ENCODE measurements around the gene WNT6. TPM values are rescaled to one million over a fixed set of nuclear protein-coding genes. Genes with fewer than 3 reads are reported as not detected.

Gene WNT6
- total and polyA plus RNA-seq, 2 experiments from 2014 or later, result 0.49 TPM; not detected in 1

- H3K27ac ChIP-seq, result no peak overlapping the region
- H3K36me3 ChIP-seq, result no peaks in the 10 kb centered on the region
- H3K4me1 ChIP-seq (ENCODE audit: low read depth), result peaks cover 4% of the 10 kb centered on the region
- peaks cover 100% of the 10 kb centered on the region for H3K27me3 ChIP-seq
- no peak for DNase-seq (ENCODE audit: low read depth in 1 of 2, low spot score in 1 of 2)
- TF ChIP-seq CTCF (IDR thresholded peaks at IDR 0.05; ENCODE audit: low read depth, low read length), result no peak
- H3K4me3 ChIP-seq, result no peak overlapping the region
- no peaks in the 10 kb centered on the region for H3K9me3 ChIP-seq (ENCODE audit: low read depth)
Measured at GRCh38 chr2:218879776-218880101, 20.1 kb downstream of the WNT6 start.

- no peak for TF ChIP-seq CTCF (IDR thresholded peaks at IDR 0.05; ENCODE audit: low read depth, low read length)
- peaks cover 4% of the 10 kb centered on the region for H3K4me1 ChIP-seq (ENCODE audit: low read depth)
- no peak within 1 kb of the TSS for H3K27ac ChIP-seq
- H3K36me3 ChIP-seq, result no peaks in the 10 kb centered on the region
- no peak within 1 kb of the TSS for H3K4me3 ChIP-seq
- peaks cover 100% of the 10 kb centered on the region for H3K27me3 ChIP-seq
- H3K9me3 ChIP-seq (ENCODE audit: low read depth), result no peaks in the 10 kb centered on the region
- no peak for DNase-seq (ENCODE audit: low read depth in 1 of 2, low spot score in 1 of 2)
Measured at GRCh38 chr2:218880102-218880858, 20.7 kb downstream of the WNT6 start, which contains the start of gene WNT10A. Gene WNT10A, plus strand, starts transcription at chr2:218880852. Its CDS starts 144 bp downstream, at chr2:218880996.

GRCh38 chr2:218880859-218881594, 21.4 kb downstream of the WNT6 start:
- Histone ChIP-seq H3K27me3 (peaks cover 100% of the 10 kb centered on the region), H3K9me3 (ENCODE audit: low read depth) (no peaks in the 10 kb centered on the region), H3K4me1 (ENCODE audit: low read depth) (peaks cover 4% of the 10 kb centered on the region), H3K27ac (no peak overlapping the region), H3K4me3 (no peak overlapping the region), H3K36me3 (no peaks in the 10 kb centered on the region)
- no peak for TF ChIP-seq CTCF (IDR thresholded peaks at IDR 0.05; ENCODE audit: low read depth, low read length)
- no peak for DNase-seq (ENCODE audit: low read depth in 1 of 2, low spot score in 1 of 2)

- Histone ChIP-seq H3K36me3 (no peaks in the 10 kb centered on the region), H3K9me3 (ENCODE audit: low read depth) (no peaks in the 10 kb centered on the region), H3K27ac (no peak overlapping the region), H3K27me3 (peaks cover 100% of the 10 kb centered on the region), H3K4me1 (ENCODE audit: low read depth) (peaks cover 4% of the 10 kb centered on the region), H3K4me3 (no peak overlapping the region)
- no peak for TF ChIP-seq CTCF (IDR thresholded peaks at IDR 0.05; ENCODE audit: low read depth, low read length)
- no peak for DNase-seq (ENCODE audit: low read depth in 1 of 2, low spot score in 1 of 2)
Measured at GRCh38 chr2:218881744-218882460, 22.3 kb downstream of the WNT6 start.

- Histone ChIP-seq H3K36me3 (no peaks in the 10 kb centered on the region), H3K9me3 (ENCODE audit: low read depth) (no peaks in the 10 kb centered on the region), H3K4me3 (no peak overlapping the region), H3K27me3 (peaks cover 100% of the 10 kb centered on the region), H3K27ac (no peak overlapping the region), H3K4me1 (ENCODE audit: low read depth) (peaks cover 4% of the 10 kb centered on the region)
- TF ChIP-seq CTCF (IDR thresholded peaks at IDR 0.05; ENCODE audit: low read depth, low read length), result no peak
- no peak for DNase-seq (ENCODE audit: low read depth in 1 of 2, low spot score in 1 of 2)
Measured at GRCh38 chr2:218882461-218882816, 22.8 kb downstream of the WNT6 start.
